ENCODE data around the gene ARFGEF3.

DNA sequence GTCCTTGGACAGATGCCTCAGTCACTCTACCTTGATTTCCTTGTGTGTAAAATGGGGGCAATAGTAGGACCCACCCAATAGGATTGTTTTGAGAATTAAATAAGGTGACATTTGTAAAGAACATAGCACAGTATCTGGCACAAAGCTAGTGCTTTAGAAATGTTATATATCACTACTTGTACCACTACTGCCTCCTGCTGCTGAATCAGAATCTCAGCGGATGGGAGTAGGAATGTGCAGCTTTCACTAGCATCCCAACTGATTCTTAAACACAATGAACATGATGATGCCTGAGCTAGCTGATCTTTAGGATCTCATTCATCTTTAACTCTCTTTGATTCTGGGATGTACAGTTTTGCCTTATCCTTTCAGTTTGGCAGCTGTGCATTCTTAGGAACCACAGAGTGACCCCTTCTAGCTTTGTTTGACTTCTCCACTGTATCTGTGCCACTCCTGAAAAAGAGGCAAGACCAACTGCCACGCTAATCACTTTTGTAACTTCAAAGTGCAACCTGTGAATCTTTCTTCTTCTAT, 49.4 kb downstream of the ARFGEF3 start:
- TF ChIP-seq, protein P1, sequence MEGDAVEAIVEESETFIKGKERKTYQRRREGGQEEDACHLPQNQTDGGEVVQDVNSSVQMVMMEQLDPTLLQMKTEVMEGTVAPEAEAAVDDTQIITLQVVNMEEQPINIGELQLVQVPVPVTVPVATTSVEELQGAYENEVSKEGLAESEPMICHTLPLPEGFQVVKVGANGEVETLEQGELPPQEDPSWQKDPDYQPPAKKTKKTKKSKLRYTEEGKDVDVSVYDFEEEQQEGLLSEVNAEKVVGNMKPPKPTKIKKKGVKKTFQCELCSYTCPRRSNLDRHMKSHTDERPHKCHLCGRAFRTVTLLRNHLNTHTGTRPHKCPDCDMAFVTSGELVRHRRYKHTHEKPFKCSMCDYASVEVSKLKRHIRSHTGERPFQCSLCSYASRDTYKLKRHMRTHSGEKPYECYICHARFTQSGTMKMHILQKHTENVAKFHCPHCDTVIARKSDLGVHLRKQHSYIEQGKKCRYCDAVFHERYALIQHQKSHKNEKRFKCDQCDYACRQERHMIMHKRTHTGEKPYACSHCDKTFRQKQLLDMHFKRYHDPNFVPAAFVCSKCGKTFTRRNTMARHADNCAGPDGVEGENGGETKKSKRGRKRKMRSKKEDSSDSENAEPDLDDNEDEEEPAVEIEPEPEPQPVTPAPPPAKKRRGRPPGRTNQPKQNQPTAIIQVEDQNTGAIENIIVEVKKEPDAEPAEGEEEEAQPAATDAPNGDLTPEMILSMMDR (tag by site-specific recombination; IDR thresholded peaks at IDR 0.05): no peak
- TF ChIP-seq, protein P2, sequence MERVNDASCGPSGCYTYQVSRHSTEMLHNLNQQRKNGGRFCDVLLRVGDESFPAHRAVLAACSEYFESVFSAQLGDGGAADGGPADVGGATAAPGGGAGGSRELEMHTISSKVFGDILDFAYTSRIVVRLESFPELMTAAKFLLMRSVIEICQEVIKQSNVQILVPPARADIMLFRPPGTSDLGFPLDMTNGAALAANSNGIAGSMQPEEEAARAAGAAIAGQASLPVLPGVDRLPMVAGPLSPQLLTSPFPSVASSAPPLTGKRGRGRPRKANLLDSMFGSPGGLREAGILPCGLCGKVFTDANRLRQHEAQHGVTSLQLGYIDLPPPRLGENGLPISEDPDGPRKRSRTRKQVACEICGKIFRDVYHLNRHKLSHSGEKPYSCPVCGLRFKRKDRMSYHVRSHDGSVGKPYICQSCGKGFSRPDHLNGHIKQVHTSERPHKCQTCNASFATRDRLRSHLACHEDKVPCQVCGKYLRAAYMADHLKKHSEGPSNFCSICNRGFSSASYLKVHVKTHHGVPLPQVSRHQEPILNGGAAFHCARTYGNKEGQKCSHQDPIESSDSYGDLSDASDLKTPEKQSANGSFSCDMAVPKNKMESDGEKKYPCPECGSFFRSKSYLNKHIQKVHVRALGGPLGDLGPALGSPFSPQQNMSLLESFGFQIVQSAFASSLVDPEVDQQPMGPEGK (tag by site-specific recombination; IDR thresholded peaks at IDR 0.05): no peak
